Astrocyte of the cerebellum (primary cell): ENCODE results near the gene ATF3.

ENCODE experiments used
- DNase-seq: peaks from one replicate; pipeline ENCODE4 v3.0.0-alpha.2; 2011; ENCODE audit warnings: low read depth
- H3K4me3 ChIP-seq: 2 replicates; pipeline ENCODE4 v1.5.1; 2011; ENCODE audit warnings: mild to moderate bottlenecking, low read depth, low read length, moderate library complexity
- CTCF ChIP-seq: IDR thresholded peaks from 2 replicates; pipeline ENCODE4 v1.5.1; 2012; ENCODE audit warnings: low read length, low read depth, moderate library complexity, mild to moderate bottlenecking; ENCODE audit errors: missing control alignments
- in situ Hi-C: cut with HindIII; loops from 2 replicates; pipeline ENCODE4 v1.10.0; 2017; ENCODE audit warnings: low sequenced_read_pairs

The ATF3 gene

GRCh38 chr1:212600071-212600915, 8.3 kb upstream of the ATF3 start:
- H3K4me3 ChIP-seq, result no peak overlapping the region
- no peak for DNase-seq
- TF ChIP-seq CTCF, result no peak
- in situ Hi-C loops, result no loop called here

DNA sequence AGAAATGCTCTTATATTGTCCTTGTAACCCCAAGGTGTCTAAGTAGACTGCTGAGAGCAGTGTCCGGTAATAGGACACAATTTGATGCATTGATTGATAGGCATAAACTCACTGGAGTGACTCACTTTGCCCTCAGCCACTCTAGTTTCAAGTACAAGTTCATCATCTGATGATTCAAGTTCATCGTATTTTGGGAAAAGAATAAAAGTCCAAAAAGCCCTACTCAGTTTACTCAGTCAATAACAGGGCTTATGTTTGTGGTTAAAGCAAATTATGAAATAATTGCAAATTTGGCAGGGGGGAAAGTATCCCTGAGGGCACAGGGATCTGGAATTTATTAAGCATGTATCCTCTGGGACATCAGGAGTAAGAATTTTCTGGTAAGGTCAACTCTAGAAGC, 7.6 kb upstream of the ATF3 start:
- no peak for DNase-seq

GRCh38 chr1:212601524-212601923, 7.0 kb upstream of the ATF3 start:
- in situ Hi-C loops, result no loop called here
- no peak for TF ChIP-seq CTCF
- no peak for DNase-seq
- H3K4me3 ChIP-seq, result no peak overlapping the region

More for the DNA sequence above, 7.6 kb upstream of the ATF3 start:
- no peak for TF ChIP-seq CTCF
- no peak overlapping the region for H3K4me3 ChIP-seq
- in situ Hi-C loops, result no loop called here

- DNase-seq, result no peak
These were observed 2.8 kb upstream of the ATF3 start for GRCh38 chr1:212605441-212606394.

GRCh38 chr1:212606395-212607205, 2.0 kb upstream of the ATF3 start:
- no peak for DNase-seq
- peak overlapping the region; percentile 14 for H3K4me3 ChIP-seq
- no peak for TF ChIP-seq CTCF
- in situ Hi-C loops, result loop anchor here (5.0 kb wide), 1 partner anchor 119 kb away; no protein-coding TSS in a partner anchor

More at GRCh38 chr1:212605441-212606394, 2.8 kb upstream of the ATF3 start:
- in situ Hi-C loops, result loop anchor here (5.0 kb wide), 1 partner anchor 118 kb away; no protein-coding TSS in a partner anchor
- no peak overlapping the region for H3K4me3 ChIP-seq
- TF ChIP-seq CTCF, result no peak
